ENCODE data around the gene ARFIP2.

DNA sequence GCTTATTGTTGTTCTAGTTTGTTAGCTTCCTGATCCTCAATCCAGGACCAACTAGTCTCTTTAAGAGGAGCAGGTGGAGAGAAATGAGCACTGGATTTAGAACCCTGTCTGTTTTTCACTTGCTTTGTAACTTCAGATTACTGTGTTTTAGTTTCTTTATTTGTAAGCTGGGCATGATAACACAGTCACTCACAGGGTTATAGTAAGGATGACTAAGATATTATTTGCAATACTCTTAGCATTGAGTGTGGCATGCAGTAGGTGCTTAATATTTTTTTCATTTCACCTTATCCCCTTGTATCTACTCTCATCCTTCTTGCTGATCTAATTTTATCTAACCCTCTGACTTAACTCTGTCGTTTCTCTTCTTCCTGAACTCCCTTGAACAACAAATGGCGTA lies 49.7 kb upstream of the ARFIP2 start:
- TF ChIP-seq, protein P1, sequence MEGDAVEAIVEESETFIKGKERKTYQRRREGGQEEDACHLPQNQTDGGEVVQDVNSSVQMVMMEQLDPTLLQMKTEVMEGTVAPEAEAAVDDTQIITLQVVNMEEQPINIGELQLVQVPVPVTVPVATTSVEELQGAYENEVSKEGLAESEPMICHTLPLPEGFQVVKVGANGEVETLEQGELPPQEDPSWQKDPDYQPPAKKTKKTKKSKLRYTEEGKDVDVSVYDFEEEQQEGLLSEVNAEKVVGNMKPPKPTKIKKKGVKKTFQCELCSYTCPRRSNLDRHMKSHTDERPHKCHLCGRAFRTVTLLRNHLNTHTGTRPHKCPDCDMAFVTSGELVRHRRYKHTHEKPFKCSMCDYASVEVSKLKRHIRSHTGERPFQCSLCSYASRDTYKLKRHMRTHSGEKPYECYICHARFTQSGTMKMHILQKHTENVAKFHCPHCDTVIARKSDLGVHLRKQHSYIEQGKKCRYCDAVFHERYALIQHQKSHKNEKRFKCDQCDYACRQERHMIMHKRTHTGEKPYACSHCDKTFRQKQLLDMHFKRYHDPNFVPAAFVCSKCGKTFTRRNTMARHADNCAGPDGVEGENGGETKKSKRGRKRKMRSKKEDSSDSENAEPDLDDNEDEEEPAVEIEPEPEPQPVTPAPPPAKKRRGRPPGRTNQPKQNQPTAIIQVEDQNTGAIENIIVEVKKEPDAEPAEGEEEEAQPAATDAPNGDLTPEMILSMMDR (IDR thresholded peaks at IDR 0.05), result no peak
- no peak for TF ChIP-seq POLR2A (IDR thresholded peaks at IDR 0.05)

Measured in thyroid gland (tissue), 4 donors.